Neural progenitor cell (in vitro differentiated cells): ENCODE measurements around the gene LOXHD1.

Experiments used
- CTCF ChIP-seq: fragments of 200-600 bp; sonication (generic); IDR thresholded peaks from 2 replicates; pipeline ENCODE4 v1.5.1; 2017; ENCODE audit warnings: antibody characterized with exemption, mild to moderate bottlenecking
- EZH2 ChIP-seq: fragments of 200-600 bp; sonication (generic); IDR thresholded peaks from 2 replicates; pipeline ENCODE4 v1.6.1; 2017; ENCODE audit warnings: antibody characterized with exemption, mild to moderate bottlenecking, moderate library complexity

GRCh38 chr18:46683252-46683651, 26.2 kb upstream of the LOXHD1 start:
- TF ChIP-seq CTCF (no peak), EZH2 (no peak)
